HL-60 (cell line): ENCODE data around the gene TNFRSF12A.

Experiments used
- DNase-seq, 2 experiments: peaks; one replicate each; pipeline ENCODE4 v3.0.0-alpha.2; 2010 to 2020; ENCODE audit warnings: low read depth in 1 of 2, low spot score in 1 of 2
- H3K27ac ChIP-seq: fragments of 250-450 bp; sonication (Bioruptor Pico); replicated peaks from 2 replicates; pipeline ENCODE4 v1.5.1; 2020; ENCODE audit warnings: mild to moderate bottlenecking, moderate library complexity
- H3K27me3 ChIP-seq: fragments of 250-450 bp; sonication (Bioruptor Pico); 2 replicates; pipeline ENCODE4 v1.5.1; 2021; ENCODE audit warnings: mild to moderate bottlenecking, moderate library complexity; ENCODE audit not compliant: insufficient read depth, poor library complexity, severe bottlenecking
- H3K4me3 ChIP-seq: replicated peaks from 2 replicates; pipeline ENCODE4 v1.5.1; 2011; ENCODE audit warnings: mild to moderate bottlenecking, control low read depth, low read length; ENCODE audit not compliant: insufficient read depth
- CTCF ChIP-seq: IDR thresholded peaks from one replicate; pipeline ENCODE4 v1.5.1; 2011; ENCODE audit warnings: low read length, control low read depth, inconsistent platforms; ENCODE audit not compliant: insufficient read depth
- GABPA ChIP-seq: IDR thresholded peaks from 2 replicates; pipeline ENCODE4 v1.6.1; 2012; ENCODE audit warnings: low read depth
- POLR2AphosphoS5 ChIP-seq: IDR thresholded peaks from 2 replicates; pipeline ENCODE4 v1.6.1; 2012; ENCODE audit warnings: low read depth
- REST ChIP-seq: IDR thresholded peaks from 2 replicates; pipeline ENCODE4 v1.6.1; 2012; ENCODE audit warnings: low read depth; ENCODE audit not compliant: insufficient replicate concordance
- SPI1 ChIP-seq: IDR thresholded peaks from 2 replicates; pipeline ENCODE4 v1.6.1; 2012; ENCODE audit warnings: low read depth, mild to moderate bottlenecking, borderline replicate concordance

Gene TNFRSF12A

GRCh38 chr16:3004319-3004718, 15.8 kb upstream of the TNFRSF12A start:
- no peaks in the 10 kb centered on the region for H3K27me3 ChIP-seq
- TF ChIP-seq REST (no peak), GABPA (no peak), SPI1 (no peak), CTCF (no peak), POLR2AphosphoS5 (no peak)
- H3K4me3 ChIP-seq, result no peak overlapping the region; the same call in none of the 2 replicates
- DNase-seq, result peak in 1 of 2 experiments; percentile 21
- H3K27ac ChIP-seq, result no peak overlapping the region

GRCh38 chr16:3004781-3005284, 15.3 kb upstream of the TNFRSF12A start:
- TF ChIP-seq SPI1 (no peak), GABPA (no peak), CTCF (no peak), POLR2AphosphoS5 (no peak), REST (no peak)
- Histone ChIP-seq H3K4me3 (peak overlapping the region; percentile 57), H3K27me3 (no peaks in the 10 kb centered on the region), H3K27ac (peak overlapping the region; percentile 78)
- peak in 1 of 2 experiments; percentile 38 for DNase-seq

GRCh38 chr16:3007059-3007956, 12.9 kb upstream of the TNFRSF12A start:
- no peak overlapping the region for H3K4me3 ChIP-seq
- H3K27ac ChIP-seq, result peak overlapping the region; percentile 90
- H3K27me3 ChIP-seq, result no peaks in the 10 kb centered on the region
- DNase-seq, result peak in 1 of 2 experiments; percentile 84
- no peak for TF ChIP-seq REST
- peak; percentile 29; the same call in 1 of the 2 replicates for TF ChIP-seq POLR2AphosphoS5
- TF ChIP-seq SPI1, result peak; percentile 62; the same call in 1 of the 2 replicates
